Spleen (tissue), 7 donors: Measurements from ENCODE around the gene SLC35F1.

Source experiments
- CTCF ChIP-seq, 11 experiments: fragments of 200-600 bp in 7 of 11; fragments of 450-650 bp in 4 of 11; sonication (generic) in 4 of 11; IDR thresholded peaks in 8 of 11; conservative IDR thresholded peaks in 3 of 11; 1 replicate in 7 of 11; 2 replicates in 4 of 11; pipeline versions ENCODE4 v1.4.0 to v1.8.0; 2016 to 2021; ENCODE audit warnings: antibody characterized with exemption in 11 of 11, inconsistent platforms in 4 of 11, mild to moderate bottlenecking in 1 of 11
- POLR2A ChIP-seq, 3 donors: fragments of 450-650 bp; IDR thresholded peaks; one replicate each; pipeline ENCODE4 v1.5.1; 2017; ENCODE audit warnings: antibody characterized with exemption in 3 of 3, mild to moderate bottlenecking in 1 of 3
- POLR2AphosphoS5 ChIP-seq, 3 donors: sonication (generic); formaldehyde crosslinking; IDR thresholded peaks; one replicate each; pipeline ENCODE4 v1.5.1; 2017; ENCODE audit warnings: antibody characterized with exemption in 3 of 3
- donor health status: DM: no; HTN: no; CAD: no; lungs with moderate emphysema.
- donor health status: DM: no; HTN: no; CAD: no.
- donor health status: DM: no; HTN: no; CAD: no.

- TF ChIP-seq POLR2A (IDR thresholded peaks at IDR 0.05) (no peak), CTCF (IDR thresholded peaks at IDR 0.05 in 8 of 11, conservative IDR thresholded peaks at IDR 0.05 in 3 of 11) (no peak), POLR2AphosphoS5 (IDR thresholded peaks at IDR 0.05) (no peak)
These were observed 293.1 kb downstream of the SLC35F1 start for GRCh38 chr6:118200160-118200559.
